ENCODE measurements around the gene PRELID2. TPM values are rescaled to one million over a fixed set of nuclear protein-coding genes. Genes with fewer than 3 reads are reported as not detected.

PRELID2 gene
- total RNA-seq, 1 experiment from 2014 or later: 27.7 TPM

DNA sequence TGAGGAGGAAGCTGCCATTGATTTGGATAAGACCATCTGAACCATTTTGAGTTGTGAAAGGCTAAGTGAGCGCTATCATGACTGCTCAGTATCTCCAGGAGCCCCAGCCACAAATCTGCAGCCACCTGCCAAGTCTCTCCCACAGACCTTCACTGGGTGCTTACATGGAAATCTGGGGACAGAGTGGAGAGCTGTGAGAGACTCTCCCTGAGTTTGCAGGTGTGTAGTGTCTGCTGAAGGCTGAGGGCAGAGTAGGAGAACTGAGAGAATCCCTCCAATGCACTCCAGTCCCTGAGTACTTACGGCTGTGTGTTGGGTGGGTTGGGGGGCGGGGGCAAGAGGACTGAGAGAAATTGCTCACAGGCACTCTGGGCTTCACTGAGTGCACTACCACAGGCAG, 123.7 kb downstream of the PRELID2 start:
- BruUV-seq (replicated peaks): no TSS peak
- H3K4me2 ChIP-seq: no peak overlapping the region
- no peaks in the 10 kb centered on the region for H4K20me1 ChIP-seq (ENCODE audit: insufficient read depth)
- H3K4me1 ChIP-seq (replicated peaks; ENCODE audit: insufficient read depth): no peaks in the 10 kb centered on the region
- no peak overlapping the region for H3K4me3 ChIP-seq
- no peak overlapping the region for H2AFZ ChIP-seq
- no peaks in the 10 kb centered on the region for H3K9me3 ChIP-seq (ENCODE audit: insufficient read depth, low read depth)
- H3K79me2 ChIP-seq (ENCODE audit: low read depth): no peaks in the 10 kb centered on the region
- H3F3A ChIP-seq (ENCODE audit: insufficient read depth, low read depth): no peaks in the 10 kb centered on the region
- no peak overlapping the region for H3K27ac ChIP-seq
- DNase-seq: no peak
- ChIA-PET POLR2A (ENCODE audit: unreplicated experiment) (interaction anchor here (0.7 kb wide), 1 partner anchor 485 kb away, joined by 6 read pairs; no protein-coding TSS in a partner anchor), CTCF (no interaction called here)
- no peaks in the 10 kb centered on the region for H3K27me3 ChIP-seq (ENCODE audit: insufficient read depth, low read depth)
- no peaks in the 10 kb centered on the region for H3K9me2 ChIP-seq (ENCODE audit: insufficient read depth)
- no peaks in the 10 kb centered on the region for H3K36me3 ChIP-seq (ENCODE audit: low read depth)
- intact Hi-C loops (cut with micrococcal nuclease; ENCODE audit: unreplicated experiment): no loop called here
- TF ChIP-seq EZH2 (IDR thresholded peaks at IDR 0.05; ENCODE audit: low read depth): no peak
- TF ChIP-seq, protein P1, sequence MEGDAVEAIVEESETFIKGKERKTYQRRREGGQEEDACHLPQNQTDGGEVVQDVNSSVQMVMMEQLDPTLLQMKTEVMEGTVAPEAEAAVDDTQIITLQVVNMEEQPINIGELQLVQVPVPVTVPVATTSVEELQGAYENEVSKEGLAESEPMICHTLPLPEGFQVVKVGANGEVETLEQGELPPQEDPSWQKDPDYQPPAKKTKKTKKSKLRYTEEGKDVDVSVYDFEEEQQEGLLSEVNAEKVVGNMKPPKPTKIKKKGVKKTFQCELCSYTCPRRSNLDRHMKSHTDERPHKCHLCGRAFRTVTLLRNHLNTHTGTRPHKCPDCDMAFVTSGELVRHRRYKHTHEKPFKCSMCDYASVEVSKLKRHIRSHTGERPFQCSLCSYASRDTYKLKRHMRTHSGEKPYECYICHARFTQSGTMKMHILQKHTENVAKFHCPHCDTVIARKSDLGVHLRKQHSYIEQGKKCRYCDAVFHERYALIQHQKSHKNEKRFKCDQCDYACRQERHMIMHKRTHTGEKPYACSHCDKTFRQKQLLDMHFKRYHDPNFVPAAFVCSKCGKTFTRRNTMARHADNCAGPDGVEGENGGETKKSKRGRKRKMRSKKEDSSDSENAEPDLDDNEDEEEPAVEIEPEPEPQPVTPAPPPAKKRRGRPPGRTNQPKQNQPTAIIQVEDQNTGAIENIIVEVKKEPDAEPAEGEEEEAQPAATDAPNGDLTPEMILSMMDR (conservative IDR thresholded peaks at IDR 0.05): no peak

Other genes starting within 250 kb of the PRELID2 start
- gene GRXCR2, start 37.7 kb upstream of the PRELID2 start, total RNA-seq (2021): not detected in 2 replicates
- gene SH3RF2, start 101.2 kb upstream of the PRELID2 start, total RNA-seq (2021): 30.9 and 37.2 TPM in 2 replicates

All from PC-9 (cell line).